GM18907 (cell line): ENCODE measurements around the gene PLCXD1.
"Not testable (repeated sequence)": the region's sequence is repeated elsewhere in the genome, so short reads cannot be mapped to it uniquely, and the experiment has no call there.

ENCODE experiments used
- ATAC-seq: cut with Tn5 transposase; IDR thresholded peaks from one replicate; pipeline ENCODE4 v1.9.1; 2021; ENCODE audit warnings: mild to moderate bottlenecking, moderate library complexity; ENCODE audit not compliant: unreplicated experiment

The PLCXD1 gene

GRCh38 chrX:349702-350101, 68.5 kb downstream of the PLCXD1 start:
- ATAC-seq, result no peak

GRCh38 chrX:350148-350533, 69.0 kb downstream of the PLCXD1 start:
- ATAC-seq, result no peak

GRCh38 chrX:350534-351323, 69.5 kb downstream of the PLCXD1 start:
- ATAC-seq, result no peak

- ATAC-seq, result not testable (repeated sequence)
Observed at GRCh38 chrX:351324-351641, 70.1 kb downstream of the PLCXD1 start.

GRCh38 chrX:351736-352135, 70.6 kb downstream of the PLCXD1 start:
- no peak for ATAC-seq

- ATAC-seq, result no peak
Observed at GRCh38 chrX:352181-352580, 71.0 kb downstream of the PLCXD1 start.

- ATAC-seq, result no peak
Observed at GRCh38 chrX:352582-353314, 71.6 kb downstream of the PLCXD1 start.
